AG08396 (cell line): ENCODE data around the gene MIPOL1.

Source experiments
- DNase-seq: peaks from one replicate; pipeline ENCODE4 v3.0.0; 2012; ENCODE audit warnings: low spot score, mixed read lengths

Gene MIPOL1

DNA sequence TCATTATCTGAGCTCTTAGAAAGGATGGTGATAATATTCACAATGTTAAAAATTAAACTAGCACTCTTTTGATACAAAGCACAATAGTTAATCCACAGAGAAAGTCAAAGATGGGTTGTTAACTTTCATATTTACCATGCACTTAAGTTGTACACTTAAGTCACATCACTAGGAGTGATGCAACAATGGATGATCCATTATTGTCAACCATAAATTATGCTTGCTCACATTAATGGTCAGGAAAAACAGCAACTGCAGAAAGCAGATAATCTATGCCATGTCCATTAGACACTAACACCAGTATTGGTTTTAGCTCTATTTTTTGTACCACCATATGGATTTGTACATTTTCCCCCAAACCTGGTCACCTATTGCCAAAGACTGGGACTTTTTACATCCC is 201.8 kb downstream of the MIPOL1 start:
- DNase-seq = no peak

- DNase-seq = no peak
These were observed 203.4 kb downstream of the MIPOL1 start for GRCh38 chr14:37401093-37401492.

DNA sequence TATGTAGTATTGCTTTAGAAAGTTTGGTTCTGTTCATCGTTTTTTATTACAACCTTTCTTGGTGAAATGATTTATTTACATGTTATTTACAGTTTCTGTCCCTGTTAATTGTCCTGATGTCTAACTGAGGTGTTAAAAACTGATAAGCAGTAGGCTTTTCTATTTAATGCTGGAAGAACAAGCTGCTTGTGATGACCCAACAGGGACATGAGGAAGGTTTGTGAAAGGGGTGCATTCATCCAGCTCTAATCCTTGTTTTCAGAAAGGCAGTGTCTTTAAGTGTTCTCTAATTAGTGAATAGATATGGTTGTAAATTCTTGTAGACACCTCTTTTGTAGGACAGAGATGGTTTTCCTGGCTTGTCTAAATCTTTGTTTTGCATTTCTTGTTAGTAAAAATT is 205.9 kb downstream of the MIPOL1 start:
- DNase-seq = no peak

DNA sequence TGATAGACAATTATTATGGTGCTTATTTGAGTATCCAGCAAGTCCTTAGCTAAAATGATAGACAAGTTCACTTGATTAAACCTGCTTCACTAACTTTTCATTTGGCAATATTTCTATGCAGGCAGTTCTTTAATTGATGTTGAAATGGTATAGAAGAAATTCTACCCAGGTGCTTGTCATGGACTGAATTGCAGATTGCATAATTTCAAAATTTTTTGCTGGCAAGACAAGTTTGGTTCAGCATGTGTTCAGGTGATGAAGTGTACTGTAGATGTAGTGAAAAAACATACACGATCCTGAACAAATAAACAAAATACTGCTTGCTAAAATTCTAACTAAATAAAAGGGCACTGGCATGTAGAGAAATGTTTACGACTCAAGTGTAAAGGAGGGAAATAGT is 208.4 kb downstream of the MIPOL1 start:
- DNase-seq = no peak

DNA sequence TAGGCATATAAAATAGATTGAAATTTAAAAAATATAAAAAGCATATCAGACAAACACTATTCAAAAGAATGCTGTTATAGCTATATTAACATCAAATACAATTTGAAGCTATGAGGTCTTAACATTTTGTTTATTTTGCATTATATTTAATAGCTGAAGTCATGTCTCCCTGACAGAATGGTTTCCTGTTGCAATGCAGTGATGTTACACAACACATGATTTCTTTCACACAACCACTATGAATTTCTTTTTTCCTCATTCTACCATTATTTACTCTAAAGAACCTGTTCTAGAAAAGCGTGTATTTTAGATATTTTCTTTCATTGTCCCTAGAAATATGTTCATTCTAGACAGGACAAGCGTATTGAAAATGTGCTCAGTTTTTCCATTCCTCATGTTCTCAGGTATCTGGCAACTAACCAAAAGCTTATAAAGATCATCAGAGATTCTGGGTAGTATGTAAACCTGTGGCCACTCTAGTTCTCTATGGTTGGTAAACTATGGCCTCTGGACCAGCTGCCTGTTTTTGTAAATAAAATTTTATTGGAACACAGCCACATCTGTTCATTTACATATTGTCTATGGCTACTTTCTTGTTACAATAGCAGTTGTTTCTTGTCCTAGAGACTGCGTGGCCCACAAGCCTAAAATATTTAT is 213.5 kb downstream of the MIPOL1 start:
- no peak for DNase-seq

GRCh38 chr14:37413050-37413449 is 215.3 kb downstream of the MIPOL1 start:
- DNase-seq = no peak

- no peak for DNase-seq
These were observed 215.8 kb downstream of the MIPOL1 start for GRCh38 chr14:37413504-37414003.

GRCh38 chr14:37416264-37416663 is 218.5 kb downstream of the MIPOL1 start:
- DNase-seq = no peak

GRCh38 chr14:37417151-37417550 is 219.4 kb downstream of the MIPOL1 start:
- DNase-seq = no peak

- DNase-seq = no peak
These were observed 220.1 kb downstream of the MIPOL1 start for GRCh38 chr14:37417833-37418232.

DNA sequence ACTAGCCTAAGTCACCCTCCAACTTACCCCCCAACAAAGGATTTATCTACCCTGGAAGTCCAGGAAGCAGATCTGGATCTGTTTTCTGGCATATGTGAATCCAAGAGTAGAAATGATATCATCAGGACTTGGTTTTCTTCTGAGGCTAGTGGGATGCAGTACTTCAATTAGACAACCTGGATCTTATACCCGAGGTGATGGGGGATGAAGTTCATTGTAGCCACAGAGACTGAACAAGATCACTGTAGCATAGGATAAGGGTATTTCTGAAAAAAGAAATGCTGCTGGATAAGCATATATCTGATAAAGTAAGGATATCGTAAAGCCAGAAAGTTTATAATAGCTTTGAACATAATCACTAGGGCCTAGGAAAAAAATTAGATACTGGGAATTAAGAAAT is 222.9 kb downstream of the MIPOL1 start:
- DNase-seq = no peak

DNA sequence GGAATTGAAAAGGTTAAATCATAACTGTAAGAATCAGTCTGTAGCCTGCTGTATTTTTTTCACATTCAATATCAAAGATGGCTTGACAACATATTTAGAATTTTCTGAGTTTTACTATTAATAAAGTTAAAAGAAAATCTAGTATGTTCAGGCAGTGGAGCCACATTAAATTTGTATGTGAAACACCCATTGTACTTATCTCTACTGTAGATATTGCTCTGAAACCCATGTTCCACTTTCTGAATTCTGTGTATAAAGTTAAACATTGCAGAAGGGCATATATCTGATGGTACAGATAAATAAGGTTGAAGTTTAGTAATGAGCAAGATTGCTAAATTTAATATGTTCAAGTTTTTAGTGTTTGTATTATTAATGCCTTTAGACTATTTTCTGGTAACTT is 224.6 kb downstream of the MIPOL1 start:
- DNase-seq = no peak

DNA sequence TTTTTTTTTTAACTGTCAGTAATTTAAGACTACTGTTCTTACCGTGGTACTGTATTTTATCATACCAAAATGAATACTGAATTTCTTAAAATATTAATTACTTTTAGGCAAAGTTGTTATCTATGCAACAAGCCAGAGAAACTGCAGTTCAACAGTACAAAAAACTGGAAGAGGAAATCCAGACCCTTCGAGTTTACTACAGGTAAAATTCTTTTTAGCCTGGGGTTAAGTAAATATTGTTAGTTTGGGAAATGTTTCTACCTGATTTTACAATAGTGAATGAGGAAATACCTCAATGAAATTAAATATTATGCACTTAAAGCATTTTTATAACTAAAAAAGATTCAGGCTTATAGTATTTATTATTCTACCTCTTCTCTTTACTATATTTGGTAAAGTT is 225.0 kb downstream of the MIPOL1 start:
- no peak for DNase-seq

GRCh38 chr14:37428954-37429353 is 231.2 kb downstream of the MIPOL1 start:
- no peak for DNase-seq

DNA sequence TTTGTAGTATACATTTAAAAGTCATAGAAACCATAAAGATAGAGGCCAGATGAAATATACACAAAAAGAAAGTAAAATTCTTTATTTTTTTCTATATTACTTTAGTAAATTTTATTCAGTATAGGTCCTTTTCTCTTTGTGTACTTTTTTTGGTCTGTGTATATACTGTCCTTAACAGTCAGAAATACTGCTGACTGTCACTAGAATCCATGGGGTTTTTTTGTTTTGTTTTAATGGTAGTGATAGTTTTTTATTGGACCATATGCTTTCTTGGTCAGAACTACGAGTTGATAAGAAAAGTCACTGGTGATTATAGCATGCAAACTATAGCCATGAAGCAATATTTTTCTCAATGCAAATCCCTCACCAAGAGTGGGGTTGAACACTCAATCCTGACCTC is 231.9 kb downstream of the MIPOL1 start:
- DNase-seq = no peak

DNA sequence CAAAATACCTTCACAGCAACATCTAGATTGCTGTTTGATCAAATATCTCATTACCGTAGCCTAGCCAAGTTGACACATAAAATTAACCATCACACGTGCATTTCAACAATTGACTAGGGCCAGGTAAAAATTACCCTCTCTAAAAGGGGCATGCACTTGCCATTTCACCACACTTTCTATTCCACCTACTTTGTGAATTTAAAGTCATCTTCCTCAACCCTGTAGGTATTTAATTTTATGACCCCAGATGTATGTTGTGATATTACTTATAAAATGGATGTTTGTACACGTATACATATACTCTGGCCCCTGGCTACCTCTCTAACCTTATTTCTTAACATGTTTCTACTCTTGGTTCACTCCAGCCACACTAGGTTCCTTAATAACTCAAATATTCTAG is 237.1 kb downstream of the MIPOL1 start:
- DNase-seq = no peak

DNA sequence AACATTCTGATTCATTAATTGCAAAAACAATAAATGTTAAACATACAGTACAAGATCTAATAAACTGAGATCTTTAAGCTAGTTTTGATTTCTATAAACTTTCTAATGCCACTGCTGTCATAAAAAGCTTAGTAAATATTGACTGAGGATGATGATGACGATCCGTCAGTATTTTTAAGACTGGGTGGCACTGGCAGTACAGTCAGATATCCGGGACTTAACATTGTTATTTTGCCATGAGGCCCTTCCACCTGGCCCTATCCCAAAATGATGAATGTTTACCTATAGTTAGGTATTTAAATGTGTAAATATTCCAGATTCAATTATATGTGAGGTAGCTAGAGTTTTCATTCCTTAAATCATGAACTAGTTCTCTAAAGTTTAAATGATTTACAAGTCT is 238.8 kb downstream of the MIPOL1 start:
- DNase-seq = no peak

DNA sequence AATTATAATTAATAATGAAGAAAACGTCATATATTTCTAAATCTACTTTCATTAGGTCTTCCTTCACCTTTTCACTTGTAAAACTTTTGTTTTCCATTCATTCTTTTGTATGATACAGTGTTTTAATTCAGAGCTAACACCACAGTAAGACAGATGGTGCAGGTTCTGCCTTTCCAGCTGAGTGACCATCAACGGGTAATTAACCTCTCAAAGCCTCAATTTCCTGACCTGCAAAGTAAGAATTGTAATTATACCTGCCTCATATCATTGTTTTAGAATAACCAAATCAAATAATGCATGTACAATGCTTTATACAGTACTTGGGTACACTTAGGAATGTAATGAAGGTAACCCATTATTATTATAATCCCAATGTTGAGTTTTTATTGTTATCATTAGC is 239.8 kb downstream of the MIPOL1 start:
- DNase-seq = no peak

- DNase-seq = no peak
These were observed 240.7 kb downstream of the MIPOL1 start for GRCh38 chr14:37438444-37438843.

DNA sequence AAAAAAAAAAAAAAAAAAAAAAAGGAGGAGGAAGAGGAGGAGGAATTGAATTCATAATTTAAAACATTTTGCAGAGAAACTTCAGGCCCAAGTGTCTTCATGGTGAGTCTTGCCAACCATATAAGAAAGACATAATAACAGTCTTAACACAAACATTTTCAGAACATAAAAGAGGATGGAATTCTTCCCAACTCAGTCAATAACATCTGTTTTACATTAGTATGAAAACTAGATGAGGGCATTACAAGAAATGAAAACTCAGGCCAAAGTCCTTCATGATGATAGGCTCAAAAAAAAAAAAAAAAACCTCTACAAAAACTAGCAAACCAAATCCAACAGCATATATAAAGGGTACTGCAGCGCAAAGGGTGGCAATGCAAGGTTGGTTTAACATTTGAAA is 245.7 kb downstream of the MIPOL1 start:
- no peak for DNase-seq

GRCh38 chr14:37447883-37448391 is 250.2 kb downstream of the MIPOL1 start:
- no peak for DNase-seq

DNA sequence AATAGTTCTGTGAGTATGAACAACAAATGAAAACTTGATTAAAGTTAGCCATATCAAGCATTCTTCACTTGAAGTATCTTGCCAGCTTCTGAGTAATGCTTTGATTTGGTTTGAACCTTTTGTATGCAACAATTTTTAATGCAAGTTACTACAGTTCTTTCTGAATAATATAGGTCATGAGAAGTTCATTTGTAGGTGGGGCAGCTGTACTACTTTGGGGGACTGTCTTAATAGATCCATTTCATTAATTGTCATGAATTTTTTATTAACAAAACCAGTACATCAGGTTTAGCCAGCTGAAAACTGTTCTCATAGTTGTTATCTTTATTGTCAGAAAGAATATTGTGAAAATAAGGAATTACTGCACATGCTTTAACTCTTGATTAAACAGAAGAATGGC is 254.6 kb downstream of the MIPOL1 start:
- DNase-seq = no peak

GRCh38 chr14:37453985-37454384 is 256.2 kb downstream of the MIPOL1 start:
- no peak for DNase-seq

DNA sequence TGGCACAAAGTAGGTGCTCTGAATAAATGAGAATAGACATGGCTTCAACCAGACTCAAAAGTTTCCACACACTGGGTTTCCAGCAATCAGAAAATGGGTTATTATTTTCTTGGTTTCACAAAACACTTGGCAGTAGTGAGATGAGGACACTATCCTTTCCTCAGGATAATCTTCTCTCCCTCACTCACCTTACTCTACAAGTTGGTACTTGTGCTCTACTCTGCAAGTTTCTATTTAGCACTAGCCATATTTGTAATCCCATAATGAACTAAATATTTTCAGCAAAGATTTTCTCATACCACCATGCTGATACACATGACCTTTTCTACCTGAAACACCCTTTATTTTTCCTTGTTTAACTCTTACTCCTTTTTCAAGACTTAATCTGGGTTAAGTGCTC is 259.6 kb downstream of the MIPOL1 start:
- DNase-seq = no peak
